Ishikawa (cell line): Measurements from ENCODE around the gene TOR1B.

Experiments
- CEBPB ChIP-seq: IDR thresholded peaks from 2 replicates; pipeline ENCODE4 v1.6.1; 2012
- CREB1 ChIP-seq: IDR thresholded peaks from 2 replicates; pipeline ENCODE4 v1.6.1; 2012; ENCODE audit warnings: low read depth
- EGR1 ChIP-seq: IDR thresholded peaks from 2 replicates; pipeline ENCODE4 v1.6.1; 2012
- EP300 ChIP-seq: IDR thresholded peaks from 2 replicates; pipeline ENCODE4 v1.6.1; 2012; ENCODE audit warnings: borderline replicate concordance
- FOXM1 ChIP-seq: IDR thresholded peaks from 2 replicates; pipeline ENCODE4 v1.6.1; 2012; ENCODE audit warnings: low read depth, borderline replicate concordance
- NFIC ChIP-seq: IDR thresholded peaks from 2 replicates; pipeline ENCODE4 v1.6.1; 2012
- RAD21 ChIP-seq: IDR thresholded peaks from 2 replicates; pipeline ENCODE4 v1.6.1; 2012; ENCODE audit warnings: low read depth
- REST ChIP-seq: IDR thresholded peaks from 2 replicates; pipeline ENCODE4 v1.6.1; 2012; ENCODE audit warnings: low read depth, mild to moderate bottlenecking
- TAF1 ChIP-seq: IDR thresholded peaks from 2 replicates; pipeline ENCODE4 v1.6.1; 2012; ENCODE audit warnings: low read depth, mild to moderate bottlenecking
- TCF12 ChIP-seq: IDR thresholded peaks from 2 replicates; pipeline ENCODE4 v1.6.1; 2012; ENCODE audit warnings: low read depth
- TEAD4 ChIP-seq: IDR thresholded peaks from 2 replicates; pipeline ENCODE4 v1.6.1; 2012
- USF1 ChIP-seq: IDR thresholded peaks from 2 replicates; pipeline ENCODE4 v1.6.1; 2012
- YY1 ChIP-seq: IDR thresholded peaks from 2 replicates; pipeline ENCODE4 v1.6.1; 2012; ENCODE audit warnings: low read depth
- ZBTB7A ChIP-seq: IDR thresholded peaks from 2 replicates; pipeline ENCODE4 v1.6.1; 2012; ENCODE audit warnings: low read depth
- TF ChIP-seq, protein P1 (sequence below): IDR thresholded peaks from 2 replicates; pipeline ENCODE4 v1.6.1; 2012

The TOR1B gene

DNA sequence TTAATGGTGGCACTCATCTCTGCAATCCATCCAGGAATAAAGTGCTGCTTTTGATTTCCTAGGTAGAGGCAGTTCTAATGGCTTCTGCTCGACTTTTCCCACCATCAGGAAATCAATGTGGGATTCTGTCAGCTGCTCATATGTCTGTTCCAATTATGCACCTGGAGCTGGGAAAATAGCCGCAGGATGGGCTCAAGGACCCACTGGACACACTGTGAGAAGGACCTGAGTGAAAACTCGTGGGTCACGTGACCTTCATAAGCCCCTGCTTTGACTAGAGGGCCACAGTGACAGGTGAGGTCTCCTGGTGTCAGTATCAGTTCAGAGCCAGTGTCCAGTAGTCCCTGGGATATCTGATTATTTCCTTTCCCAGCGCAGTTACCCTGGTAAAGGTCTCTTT lies 32.2 kb upstream of the TOR1B start:
- TF ChIP-seq EGR1: no peak
- TF ChIP-seq USF1: peak; percentile 20; the same call in 1 of the 2 replicates
- TF ChIP-seq FOXM1: no peak

- TF ChIP-seq CREB1 (no peak), USF1 (no peak), EGR1 (no peak), NFIC (no peak), FOXM1 (no peak), EP300 (no peak), REST (no peak), TCF12 (no peak), YY1 (no peak), TEAD4 (no peak), RAD21 (no peak), ZBTB7A (no peak), TAF1 (no peak), CEBPB (no peak)
- TF ChIP-seq, protein P1, sequence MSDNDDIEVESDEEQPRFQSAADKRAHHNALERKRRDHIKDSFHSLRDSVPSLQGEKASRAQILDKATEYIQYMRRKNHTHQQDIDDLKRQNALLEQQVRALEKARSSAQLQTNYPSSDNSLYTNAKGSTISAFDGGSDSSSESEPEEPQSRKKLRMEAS: no peak
Observed at GRCh38 chr9:129773262-129774048, 29.5 kb upstream of the TOR1B start.

DNA sequence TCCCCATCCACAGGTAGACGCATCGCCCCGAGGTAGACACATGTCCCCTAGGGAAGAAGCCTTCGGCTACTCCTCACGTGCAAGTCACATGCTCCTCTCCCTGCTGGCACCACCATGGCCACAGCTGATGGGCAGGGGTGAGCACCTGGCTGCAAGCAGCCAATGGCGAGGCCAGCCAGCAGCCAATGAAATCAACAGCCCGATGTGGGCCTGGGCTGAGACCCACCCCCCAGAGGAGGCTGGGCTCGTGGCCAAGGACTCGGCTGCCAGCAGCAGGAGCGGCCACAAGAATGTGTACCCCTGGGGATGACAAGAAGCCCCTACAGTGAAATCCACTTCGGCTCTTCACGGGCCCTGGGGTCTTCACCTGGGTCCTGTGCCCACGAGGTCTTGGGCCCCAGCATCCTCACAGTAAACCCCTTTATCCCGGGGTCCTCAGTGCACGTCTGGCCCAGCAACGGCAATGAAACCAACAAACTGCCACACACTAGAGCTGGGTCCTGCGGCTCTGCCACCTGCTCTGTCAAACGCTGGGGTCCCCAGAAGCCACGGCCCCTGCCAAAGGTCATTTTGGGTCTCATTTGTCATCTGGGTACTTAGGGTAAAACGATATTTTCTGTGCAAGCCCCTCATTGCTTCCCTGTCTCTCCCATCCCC lies 28.1 kb upstream of the TOR1B start:
- TF ChIP-seq EP300: no peak
- no peak for TF ChIP-seq CREB1
- TF ChIP-seq, protein P1: peak; percentile 89
- no peak for TF ChIP-seq TCF12
- TF ChIP-seq USF1: peak; percentile 67
- TF ChIP-seq TAF1: no peak
- no peak for TF ChIP-seq TEAD4

DNA sequence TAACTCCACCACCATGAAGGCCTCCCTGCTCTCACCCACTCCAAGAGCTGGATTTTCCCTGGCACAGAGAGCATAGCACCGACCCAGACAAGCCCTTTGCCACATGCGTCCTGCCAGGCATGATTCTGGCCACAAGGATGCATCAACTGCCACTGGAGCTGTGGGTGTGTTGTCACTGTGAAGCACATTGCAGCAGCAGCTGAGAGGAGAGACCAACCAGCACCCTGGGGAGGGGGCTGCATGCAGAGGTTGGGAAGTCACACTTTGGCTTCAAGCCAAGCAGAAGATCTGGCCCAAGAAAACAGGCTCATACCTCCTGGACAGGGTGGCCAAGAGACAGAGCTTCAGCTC lies 27.6 kb upstream of the TOR1B start:
- TF ChIP-seq, protein P1: no peak
- no peak for TF ChIP-seq EGR1
- no peak for TF ChIP-seq CEBPB
- no peak for TF ChIP-seq USF1
- TF ChIP-seq NFIC: no peak
- TF ChIP-seq FOXM1: no peak
- TF ChIP-seq EP300: no peak
- no peak for TF ChIP-seq REST
- no peak for TF ChIP-seq RAD21
- no peak for TF ChIP-seq ZBTB7A
- TF ChIP-seq TAF1: no peak

- TF ChIP-seq EP300 (no peak), NFIC (no peak), FOXM1 (no peak), EGR1 (no peak), CEBPB (no peak), USF1 (no peak), TCF12 (no peak), RAD21 (no peak)
- TF ChIP-seq, protein P1: no peak
Observed at GRCh38 chr9:129776566-129776937, 26.4 kb upstream of the TOR1B start.
